ENCODE data around the gene ZNF385C. TPM values are rescaled to one million over a fixed set of nuclear protein-coding genes. Genes with fewer than 3 reads are reported as not detected.
A peak's percentile ranks its signal among the peaks of the same experiment; 100 is the strongest.
"Not testable (repeated sequence)": the region's sequence is repeated elsewhere in the genome, so short reads cannot be mapped to it uniquely, and the experiment has no call there.

The ZNF385C gene
- 0.41 TPM for total RNA-seq

- peak; percentile 42 for DNase-seq
Measured at GRCh38 chr17:42097691-42098631, at the start of gene ZNF385C. Gene ZNF385C (minus strand): TSS chr17:42098473. CDS start chr17:42063056, 35,417 bp downstream.

GRCh38 chr17:42146911-42147607 is 48.8 kb upstream of the ZNF385C start:
- DNase-seq, result no peak

GRCh38 chr17:42143138-42143537 is 44.9 kb upstream of the ZNF385C start:
- not testable (repeated sequence) for DNase-seq

- DNase-seq, result peak; percentile 68
Measured at GRCh38 chr17:42142371-42142896, 44.2 kb upstream of the ZNF385C start.

GRCh38 chr17:42141382-42141781 is 43.1 kb upstream of the ZNF385C start:
- no peak for DNase-seq

- not testable (repeated sequence) for DNase-seq
Measured at GRCh38 chr17:42140690-42141089, 42.4 kb upstream of the ZNF385C start.

GRCh38 chr17:42138749-42139492 is 40.6 kb upstream of the ZNF385C start:
- peak; percentile 36 for DNase-seq

GRCh38 chr17:42136654-42137051 is 38.4 kb upstream of the ZNF385C start:
- DNase-seq, result no peak

- DNase-seq, result no peak
Measured at GRCh38 chr17:42135664-42136653, 37.7 kb upstream of the ZNF385C start.

- DNase-seq, result no peak
Measured at GRCh38 chr17:42135151-42135550, 36.9 kb upstream of the ZNF385C start.

GRCh38 chr17:42133461-42134041 is 35.3 kb upstream of the ZNF385C start:
- DNase-seq, result peak; percentile 54

GRCh38 chr17:42132941-42133340 is 34.7 kb upstream of the ZNF385C start:
- peak; percentile 47 for DNase-seq

- no peak for DNase-seq
Measured at GRCh38 chr17:42131981-42132432, 33.7 kb upstream of the ZNF385C start.

- no peak for DNase-seq
Measured at GRCh38 chr17:42131232-42131631, 33.0 kb upstream of the ZNF385C start.

- DNase-seq, result no peak
Measured at GRCh38 chr17:42130310-42130936, 32.1 kb upstream of the ZNF385C start.

GRCh38 chr17:42129109-42129837 is 31.0 kb upstream of the ZNF385C start:
- no peak for DNase-seq

- DNase-seq, result no peak
Measured at GRCh38 chr17:42127414-42127813, 29.1 kb upstream of the ZNF385C start.

GRCh38 chr17:42126836-42127235 is 28.6 kb upstream of the ZNF385C start:
- no peak for DNase-seq

GRCh38 chr17:42125565-42125964 is 27.3 kb upstream of the ZNF385C start:
- DNase-seq, result no peak

All from tongue (tissue), 2 donors.